Cardiac fibroblast (primary cell): ENCODE measurements around the gene DISP3.

ENCODE experiments used
- DNase-seq, 2 donors: peaks; one replicate each; pipeline versions ENCODE4 v3.0.0 to v3.0.0-alpha.2; 2010; ENCODE audit warnings: low read depth in 2 of 2
- H3K4me3 ChIP-seq, 2 donors: replicated peaks in 1 of 2; 1 replicate in 1 of 2; 2 replicates in 1 of 2; pipeline ENCODE4 v1.5.1; 2011; ENCODE audit warnings: low read depth in 2 of 2, low read length in 2 of 2, mild to moderate bottlenecking in 2 of 2, moderate library complexity in 1 of 2
- TF ChIP-seq, protein P1 (sequence below): IDR thresholded peaks from one replicate; pipeline ENCODE4 v1.5.1; 2011; ENCODE audit warnings: low read depth, mild to moderate bottlenecking, low read length, inconsistent platforms

Gene DISP3, protein sequence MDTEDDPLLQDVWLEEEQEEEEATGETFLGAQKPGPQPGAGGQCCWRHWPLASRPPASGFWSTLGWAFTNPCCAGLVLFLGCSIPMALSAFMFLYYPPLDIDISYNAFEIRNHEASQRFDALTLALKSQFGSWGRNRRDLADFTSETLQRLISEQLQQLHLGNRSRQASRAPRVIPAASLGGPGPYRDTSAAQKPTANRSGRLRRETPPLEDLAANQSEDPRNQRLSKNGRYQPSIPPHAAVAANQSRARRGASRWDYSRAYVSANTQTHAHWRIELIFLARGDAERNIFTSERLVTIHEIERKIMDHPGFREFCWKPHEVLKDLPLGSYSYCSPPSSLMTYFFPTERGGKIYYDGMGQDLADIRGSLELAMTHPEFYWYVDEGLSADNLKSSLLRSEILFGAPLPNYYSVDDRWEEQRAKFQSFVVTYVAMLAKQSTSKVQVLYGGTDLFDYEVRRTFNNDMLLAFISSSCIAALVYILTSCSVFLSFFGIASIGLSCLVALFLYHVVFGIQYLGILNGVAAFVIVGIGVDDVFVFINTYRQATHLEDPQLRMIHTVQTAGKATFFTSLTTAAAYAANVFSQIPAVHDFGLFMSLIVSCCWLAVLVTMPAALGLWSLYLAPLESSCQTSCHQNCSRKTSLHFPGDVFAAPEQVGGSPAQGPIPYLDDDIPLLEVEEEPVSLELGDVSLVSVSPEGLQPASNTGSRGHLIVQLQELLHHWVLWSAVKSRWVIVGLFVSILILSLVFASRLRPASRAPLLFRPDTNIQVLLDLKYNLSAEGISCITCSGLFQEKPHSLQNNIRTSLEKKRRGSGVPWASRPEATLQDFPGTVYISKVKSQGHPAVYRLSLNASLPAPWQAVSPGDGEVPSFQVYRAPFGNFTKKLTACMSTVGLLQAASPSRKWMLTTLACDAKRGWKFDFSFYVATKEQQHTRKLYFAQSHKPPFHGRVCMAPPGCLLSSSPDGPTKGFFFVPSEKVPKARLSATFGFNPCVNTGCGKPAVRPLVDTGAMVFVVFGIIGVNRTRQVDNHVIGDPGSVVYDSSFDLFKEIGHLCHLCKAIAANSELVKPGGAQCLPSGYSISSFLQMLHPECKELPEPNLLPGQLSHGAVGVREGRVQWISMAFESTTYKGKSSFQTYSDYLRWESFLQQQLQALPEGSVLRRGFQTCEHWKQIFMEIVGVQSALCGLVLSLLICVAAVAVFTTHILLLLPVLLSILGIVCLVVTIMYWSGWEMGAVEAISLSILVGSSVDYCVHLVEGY (N-terminal part only)

GRCh38 chr1:11478571-11479374 lies at the start of gene DISP3:
Gene DISP3, plus strand, starts transcription at chr1:11479155. Its CDS starts 21,838 bp downstream, at chr1:11500993.
- peak within 1 kb of the TSS; percentile 54 for H3K4me3 ChIP-seq
- TF ChIP-seq, protein P1, sequence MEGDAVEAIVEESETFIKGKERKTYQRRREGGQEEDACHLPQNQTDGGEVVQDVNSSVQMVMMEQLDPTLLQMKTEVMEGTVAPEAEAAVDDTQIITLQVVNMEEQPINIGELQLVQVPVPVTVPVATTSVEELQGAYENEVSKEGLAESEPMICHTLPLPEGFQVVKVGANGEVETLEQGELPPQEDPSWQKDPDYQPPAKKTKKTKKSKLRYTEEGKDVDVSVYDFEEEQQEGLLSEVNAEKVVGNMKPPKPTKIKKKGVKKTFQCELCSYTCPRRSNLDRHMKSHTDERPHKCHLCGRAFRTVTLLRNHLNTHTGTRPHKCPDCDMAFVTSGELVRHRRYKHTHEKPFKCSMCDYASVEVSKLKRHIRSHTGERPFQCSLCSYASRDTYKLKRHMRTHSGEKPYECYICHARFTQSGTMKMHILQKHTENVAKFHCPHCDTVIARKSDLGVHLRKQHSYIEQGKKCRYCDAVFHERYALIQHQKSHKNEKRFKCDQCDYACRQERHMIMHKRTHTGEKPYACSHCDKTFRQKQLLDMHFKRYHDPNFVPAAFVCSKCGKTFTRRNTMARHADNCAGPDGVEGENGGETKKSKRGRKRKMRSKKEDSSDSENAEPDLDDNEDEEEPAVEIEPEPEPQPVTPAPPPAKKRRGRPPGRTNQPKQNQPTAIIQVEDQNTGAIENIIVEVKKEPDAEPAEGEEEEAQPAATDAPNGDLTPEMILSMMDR, result peak; percentile 27
- peak; percentile 48 to 60 for DNase-seq

DNA sequence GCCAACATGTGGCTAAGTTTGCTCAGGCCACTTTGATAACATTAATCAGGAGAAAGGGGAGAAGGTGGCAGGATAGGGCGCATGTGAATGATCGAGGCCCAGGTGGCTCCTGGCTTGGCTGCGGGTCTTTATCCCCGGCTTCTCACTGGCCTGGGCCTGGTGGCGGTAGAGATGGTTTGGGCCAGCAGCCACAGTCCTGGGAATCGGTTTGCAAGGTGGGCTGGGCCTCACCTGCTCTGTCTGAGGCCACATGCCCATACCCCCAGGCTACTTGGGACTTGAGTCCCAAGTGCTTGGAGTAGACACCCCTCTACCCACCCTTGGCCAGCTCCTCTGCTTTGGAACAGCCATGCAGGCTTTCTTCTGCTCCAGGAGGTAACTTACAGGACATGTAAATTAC lies 49.7 kb upstream of the DISP3 start:
- TF ChIP-seq, protein P1, result no peak
- no peak for DNase-seq

DNA sequence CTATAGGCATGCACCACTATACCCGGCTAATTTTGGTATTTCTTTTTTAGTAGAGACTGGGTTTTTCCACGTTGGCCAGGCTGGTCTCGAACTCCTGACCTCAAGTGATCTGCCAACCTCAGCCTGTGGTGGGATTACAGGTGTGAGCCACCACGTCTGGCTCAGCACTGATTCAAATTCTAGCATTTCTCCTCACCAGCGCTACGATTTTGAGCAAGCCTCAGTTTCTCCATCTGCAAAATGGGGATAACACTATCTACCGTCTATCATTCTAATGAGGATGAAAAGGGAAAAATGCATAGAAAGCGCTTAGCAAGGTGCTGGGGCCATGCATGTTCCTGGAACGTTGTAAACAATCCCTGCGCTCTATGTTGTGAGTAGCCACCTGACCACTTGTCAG lies 49.0 kb upstream of the DISP3 start:
- no peak overlapping the region for H3K4me3 ChIP-seq
- DNase-seq, result no peak
- TF ChIP-seq, protein P1, result no peak

More for the DNA sequence above, 49.7 kb upstream of the DISP3 start:
- H3K4me3 ChIP-seq, result no peak overlapping the region

DNA sequence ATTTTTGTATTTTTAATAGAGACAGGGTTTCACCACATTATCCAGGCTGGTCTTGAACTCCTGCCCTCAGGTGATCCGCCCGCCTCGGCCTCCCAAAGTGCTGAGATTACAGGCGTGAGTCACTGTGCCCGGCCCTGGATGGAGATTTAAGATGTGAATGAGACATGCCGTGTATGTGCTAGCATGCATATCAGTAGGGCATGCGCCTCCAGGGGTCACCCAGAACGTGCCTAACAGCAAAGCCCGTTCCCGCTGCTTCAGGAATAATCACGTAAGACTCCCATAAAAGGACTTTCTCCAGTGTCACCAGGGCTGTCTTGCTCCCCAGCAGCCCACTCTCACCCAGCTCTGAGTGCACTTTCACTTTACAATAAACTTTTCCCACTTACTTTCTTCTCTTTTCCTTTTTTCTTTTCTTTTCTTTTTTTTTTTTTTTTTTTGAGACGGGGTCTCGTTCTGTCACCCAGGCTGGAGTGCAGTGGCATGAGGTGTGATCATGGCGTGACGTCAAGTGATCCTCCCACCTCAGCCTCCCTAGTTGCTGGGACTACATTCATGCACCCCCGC lies 46.9 kb upstream of the DISP3 start:
- no peak for DNase-seq
- TF ChIP-seq, protein P1, result no peak
- no peak overlapping the region for H3K4me3 ChIP-seq

DNA sequence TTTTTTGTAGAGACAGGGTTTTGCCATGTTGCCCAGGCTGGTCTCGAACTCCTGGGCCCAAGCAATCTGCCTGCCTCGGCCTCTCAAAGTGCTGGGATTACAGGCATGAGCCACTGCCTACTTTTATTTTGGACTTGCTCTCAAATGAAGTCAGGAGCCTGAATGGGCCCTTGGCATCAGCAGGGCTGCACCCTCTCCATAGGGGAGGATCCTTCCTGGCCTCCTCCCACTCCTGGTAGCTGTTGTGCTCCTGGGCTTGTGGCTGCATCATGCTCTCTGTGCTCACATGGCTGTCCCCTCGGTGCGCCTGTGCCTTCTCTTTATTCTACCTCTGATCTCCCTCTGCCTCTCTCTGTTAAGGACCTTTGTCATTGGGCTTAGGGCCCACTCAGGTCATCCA lies 46.4 kb upstream of the DISP3 start:
- TF ChIP-seq, protein P1, result no peak
- DNase-seq, result no peak
- no peak overlapping the region for H3K4me3 ChIP-seq
